HG03469 (cell line): Measurements from ENCODE around the gene JUP.

Experiments used
- ATAC-seq: cut with Tn5 transposase; IDR thresholded peaks from one replicate; pipeline ENCODE4 v1.9.1; 2021; ENCODE audit warnings: mild to moderate bottlenecking, moderate library complexity, moderate number of reproducible peaks; ENCODE audit not compliant: unreplicated experiment

JUP gene

DNA sequence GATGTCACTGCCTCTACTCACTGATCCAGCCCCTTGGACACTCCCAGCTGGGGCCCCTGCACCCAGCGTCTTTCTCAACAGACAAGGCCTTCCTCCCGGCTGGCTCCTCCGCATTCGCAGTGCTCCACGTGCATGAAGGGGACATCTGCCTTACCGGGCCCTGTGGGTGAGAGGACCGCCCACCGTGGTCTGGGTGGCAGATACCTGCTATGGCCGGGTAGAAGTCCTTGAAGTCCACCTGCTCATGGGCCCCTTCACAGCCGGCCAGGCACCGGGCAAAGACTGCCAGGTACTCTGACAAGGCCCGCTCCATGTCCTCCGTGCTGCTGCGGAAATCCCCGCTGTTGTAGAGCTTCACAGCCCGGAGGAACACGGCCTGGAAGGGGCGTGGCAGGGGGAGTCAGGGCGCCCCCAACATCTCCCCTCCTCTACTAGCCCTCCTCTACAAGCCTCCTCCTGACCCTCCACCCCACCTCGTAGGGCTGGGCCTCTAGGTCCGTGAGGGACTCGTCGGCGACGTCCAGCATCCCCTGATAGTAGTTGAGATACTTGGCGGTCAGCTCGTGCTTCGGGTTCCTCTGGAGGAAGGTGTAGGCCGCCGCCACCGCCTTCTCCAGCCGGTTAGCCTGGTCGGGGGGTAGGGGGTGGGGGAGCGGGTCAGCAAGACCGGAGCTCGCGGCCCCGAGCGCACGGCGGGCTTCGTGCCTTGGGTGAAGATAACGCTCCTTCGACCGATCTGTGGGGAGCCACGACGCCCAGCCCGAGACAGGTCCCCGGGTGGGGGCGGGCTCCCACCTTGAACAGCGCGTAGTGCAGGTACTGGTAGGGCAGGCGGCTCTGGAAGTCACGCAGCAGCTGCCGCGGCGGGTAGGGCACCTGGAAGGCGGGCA, 24.4 kb upstream of the JUP start:
- no peak for ATAC-seq

DNA sequence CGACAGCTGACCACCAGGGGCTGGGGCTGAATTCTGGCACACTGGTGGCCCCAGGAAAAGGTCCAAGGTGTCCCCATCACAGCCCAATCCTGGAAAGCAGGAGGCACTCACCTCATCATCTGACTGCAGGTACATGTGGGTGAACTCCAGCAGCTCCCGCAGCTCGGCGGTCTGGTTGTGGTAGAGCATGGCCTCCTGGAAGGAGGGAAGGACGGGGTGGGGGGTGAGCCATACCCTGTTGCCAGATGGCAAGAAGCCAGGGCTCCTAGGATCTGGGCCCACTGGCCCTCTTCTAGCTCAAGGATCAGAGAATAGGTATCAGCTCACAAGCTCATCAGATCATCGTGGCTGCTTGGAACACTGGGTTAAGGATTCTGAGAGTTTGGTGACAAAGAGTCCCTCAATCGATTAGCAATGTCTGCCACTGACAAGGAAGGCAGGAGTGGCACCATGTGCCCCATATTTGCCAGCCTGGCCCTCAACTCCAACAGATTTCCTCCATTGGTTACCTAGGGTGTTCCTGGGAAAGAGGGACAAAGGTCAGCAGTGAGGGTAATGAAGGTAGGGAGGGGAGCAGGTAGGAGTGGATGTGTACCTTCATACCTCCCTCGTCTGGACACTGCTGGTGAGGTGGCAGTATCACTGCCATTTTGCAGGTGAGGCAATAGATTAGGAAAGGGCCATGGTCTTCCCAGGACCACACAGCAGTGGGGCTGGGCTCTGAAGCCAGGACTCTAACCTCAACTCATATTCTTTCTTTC, 20.4 kb upstream of the JUP start:
- ATAC-seq = no peak

DNA sequence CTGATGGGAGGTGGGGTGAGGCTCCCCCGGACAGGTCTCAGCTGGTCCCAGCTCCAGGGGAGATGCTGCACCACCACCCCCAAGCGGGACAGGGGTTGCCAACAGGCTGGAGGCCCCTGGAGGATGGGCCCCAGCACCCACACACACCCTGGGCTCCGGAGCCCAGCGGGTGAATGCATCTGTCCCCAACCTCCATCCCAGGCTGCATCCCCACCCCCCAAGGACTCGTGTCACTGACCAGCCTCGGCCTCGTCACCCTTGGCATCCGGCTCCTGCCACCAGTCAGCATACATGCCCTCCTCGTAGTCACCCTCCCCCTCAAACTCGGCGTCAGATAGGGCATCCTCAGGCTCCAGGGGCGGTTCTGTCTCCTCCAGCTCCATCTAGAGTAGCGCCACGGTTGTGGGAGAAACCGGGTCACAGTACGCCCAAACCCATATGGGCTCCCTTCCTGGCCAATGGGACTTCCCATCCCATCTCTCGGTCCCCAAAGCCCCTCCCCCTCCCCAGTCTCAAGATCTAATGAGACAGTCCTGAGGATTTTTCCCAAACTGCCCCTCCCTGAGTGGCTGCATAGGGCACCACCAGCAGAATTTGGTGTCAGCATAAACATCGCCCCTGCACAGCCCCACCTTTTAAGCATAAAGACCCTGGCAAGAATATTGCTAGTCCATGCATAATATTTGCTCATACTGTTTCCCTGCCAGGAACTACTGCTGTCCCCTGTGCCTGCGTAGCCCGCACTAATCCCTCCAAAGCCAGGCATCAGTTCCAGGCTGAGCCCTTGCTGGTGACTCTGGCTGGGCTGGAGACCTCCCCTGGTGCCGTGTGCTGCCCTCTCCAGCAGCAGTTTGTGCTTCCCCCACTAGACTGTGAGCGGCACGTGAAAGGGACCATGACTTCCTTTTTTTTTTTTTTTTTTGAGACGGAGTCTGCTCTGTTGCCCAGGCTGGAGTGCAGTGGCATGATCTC, 16.8 kb upstream of the JUP start:
- no peak for ATAC-seq

DNA sequence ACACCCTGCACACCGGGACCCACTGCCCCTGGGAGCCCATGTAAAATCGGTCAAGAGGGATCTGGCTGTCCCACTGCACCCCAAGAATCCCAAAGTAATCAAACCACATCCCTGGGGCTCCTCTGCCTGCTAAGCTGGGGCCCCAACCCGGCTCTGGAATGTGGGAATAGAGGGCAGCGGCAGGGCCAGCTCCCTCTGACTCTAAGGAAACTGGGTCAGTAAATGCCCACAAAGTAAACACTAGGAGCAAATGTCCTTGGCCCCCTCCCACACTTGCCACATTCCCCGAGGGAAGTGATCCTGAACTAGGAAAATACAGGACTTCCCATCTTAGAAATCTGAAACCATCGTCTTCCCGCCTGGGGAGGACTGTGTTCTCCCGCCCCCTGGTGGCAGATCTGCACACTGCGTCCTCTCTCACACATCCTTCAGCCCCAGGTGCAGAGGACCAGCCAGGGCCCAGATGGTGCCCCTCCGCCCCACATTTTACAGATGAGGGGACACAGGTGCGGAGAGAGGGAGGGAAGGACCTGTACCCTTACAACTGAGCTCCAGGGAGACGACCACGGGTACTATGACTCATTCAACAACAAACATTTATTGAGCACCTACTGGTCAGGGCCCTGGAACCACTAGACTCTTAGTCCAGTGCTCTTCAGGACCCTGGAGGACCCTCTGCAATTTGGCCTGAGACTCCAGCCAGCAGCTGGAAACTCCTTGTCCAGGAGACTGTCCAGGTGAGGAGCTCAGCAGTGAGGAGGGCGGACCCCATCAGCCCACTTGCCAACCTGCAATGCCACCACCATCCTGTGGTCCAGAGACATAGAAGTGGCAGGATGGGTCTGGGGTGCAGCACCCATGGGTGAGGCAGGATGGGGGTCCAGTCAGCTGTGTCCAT, 15.1 kb upstream of the JUP start:
- ATAC-seq = no peak

DNA sequence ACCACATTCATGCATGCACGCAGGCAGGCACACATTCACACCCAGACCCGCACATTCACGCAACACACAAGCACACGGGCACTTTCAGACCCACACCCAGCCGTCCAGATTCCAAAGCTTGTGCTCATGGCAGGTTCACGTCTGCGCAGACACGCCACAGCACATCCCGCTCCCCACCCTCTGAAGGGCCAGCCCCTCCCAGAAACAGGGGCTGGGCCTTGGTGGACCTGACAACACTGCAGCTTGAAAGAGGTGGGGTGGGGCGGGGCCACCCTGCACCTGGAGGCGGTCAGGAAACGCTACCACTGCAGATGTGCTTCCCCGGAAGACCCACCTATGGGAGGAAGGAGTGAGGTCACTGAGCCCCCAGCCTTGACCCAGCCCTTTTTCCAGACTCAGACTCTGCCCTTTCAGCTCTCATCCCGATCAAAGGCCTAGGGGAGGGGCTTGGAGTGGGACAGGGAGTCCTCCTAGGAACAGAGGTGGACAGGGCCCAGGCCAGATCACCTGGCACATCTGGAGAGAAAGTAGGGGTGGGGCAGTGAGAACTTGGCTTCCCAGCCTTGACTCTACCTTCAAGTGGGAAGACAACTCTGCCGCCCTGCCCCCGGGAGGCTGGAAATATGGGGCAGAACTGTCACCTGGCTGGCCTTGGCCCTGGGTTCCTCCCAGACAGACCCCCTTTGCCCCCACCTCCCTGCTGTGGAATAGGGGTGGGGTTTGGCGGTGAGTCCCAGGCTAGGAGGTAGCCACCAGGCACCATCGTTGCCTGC, 14.3 kb upstream of the JUP start:
- ATAC-seq = no peak

DNA sequence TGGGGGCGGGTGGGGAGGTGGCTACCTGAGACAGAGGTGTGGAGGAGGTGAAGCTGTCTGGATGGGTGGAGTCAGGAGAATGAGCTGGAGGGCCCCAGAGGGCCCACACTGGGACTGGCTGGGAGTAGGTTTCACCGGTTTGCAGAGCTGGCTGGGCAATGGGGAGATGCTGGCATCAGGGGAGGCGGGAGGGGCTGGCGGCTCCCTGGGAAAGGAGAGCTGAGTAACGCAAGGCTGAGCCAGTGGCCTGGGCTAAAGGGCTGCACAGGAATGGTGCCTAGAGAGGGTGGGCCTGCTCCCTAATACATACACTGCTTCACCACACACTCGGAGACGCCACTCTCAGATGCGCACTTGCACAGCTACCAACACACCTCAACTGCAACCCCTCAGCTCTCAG, 12.9 kb upstream of the JUP start:
- ATAC-seq = no peak

DNA sequence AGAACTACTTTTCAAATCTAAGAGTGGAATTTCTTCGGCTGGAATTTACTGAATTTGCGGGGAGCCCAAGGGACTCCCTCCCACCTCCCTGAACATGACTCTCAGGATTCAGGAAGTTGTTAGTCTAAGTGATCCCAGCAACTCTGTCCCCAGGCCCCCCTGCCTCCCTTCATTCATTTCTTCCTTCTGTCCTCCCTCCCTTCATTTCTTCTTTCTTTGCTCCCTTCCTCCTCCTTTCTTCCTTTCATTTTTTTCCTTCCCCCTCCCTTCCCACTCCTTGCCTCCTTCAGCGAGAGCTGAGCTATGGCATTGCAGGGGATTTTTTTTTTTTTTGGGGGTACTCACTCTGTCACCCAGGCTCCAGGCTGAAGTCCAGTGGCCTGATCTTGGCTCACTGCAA, 10.9 kb upstream of the JUP start:
- no peak for ATAC-seq

DNA sequence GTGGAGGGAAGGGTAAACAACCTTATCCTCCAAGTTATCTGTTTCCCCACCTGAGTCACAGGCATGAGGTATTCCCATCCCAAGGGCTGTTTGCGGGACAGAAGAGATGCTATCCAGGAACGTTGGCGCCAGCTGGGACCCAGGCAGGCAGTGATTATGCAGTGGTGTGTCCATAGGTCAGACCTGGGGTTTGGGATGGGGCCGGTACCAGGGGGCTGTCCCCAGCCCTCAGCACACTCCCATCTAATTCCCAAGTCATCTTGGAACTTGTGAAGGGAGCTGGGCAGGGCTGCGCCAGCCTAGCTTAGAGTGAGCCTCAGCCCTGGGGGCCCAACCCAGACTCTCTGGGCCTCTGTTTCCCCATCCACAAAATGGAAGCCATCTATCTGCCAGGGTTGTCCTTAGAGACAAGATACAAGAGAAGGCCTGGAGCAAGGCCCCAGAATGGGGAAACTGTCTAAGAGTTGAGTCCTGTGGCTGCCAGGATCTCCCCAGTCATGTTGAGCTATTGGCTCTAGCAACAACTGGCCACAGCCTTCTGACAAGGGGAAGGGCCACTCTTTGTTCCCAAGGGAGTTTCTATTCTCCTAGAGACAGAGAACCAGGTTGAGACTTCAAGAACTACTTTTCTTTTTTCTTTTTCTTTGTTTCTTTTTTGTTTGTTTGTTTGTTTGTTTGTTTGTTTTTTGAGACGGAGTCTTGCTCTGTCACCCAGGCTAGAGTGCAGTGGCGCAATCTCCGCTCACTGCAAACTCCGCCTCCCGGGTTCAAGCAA, 9.8 kb upstream of the JUP start:
- ATAC-seq = no peak

DNA sequence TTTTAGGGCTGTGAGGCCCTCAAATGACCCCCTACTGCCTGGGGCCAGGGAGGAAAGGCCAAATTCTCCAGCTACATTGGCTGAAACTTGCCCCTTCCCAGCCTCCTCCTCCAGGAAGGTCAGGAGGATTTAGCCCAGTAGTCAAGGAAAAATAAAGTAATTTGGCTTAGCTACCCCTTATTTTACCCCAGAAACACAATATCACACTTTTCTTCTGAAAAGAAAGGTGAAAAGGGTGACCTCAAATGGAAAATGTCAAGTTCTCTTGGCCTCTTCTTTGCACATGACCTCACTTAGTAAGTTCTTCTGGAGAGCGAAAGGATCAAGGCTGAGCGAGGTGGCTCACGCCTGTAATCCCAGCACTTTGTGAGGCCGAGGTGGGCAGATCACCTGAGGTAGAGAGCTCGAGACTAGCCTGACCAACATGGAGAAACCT, 8.0 kb upstream of the JUP start:
- ATAC-seq = no peak

DNA sequence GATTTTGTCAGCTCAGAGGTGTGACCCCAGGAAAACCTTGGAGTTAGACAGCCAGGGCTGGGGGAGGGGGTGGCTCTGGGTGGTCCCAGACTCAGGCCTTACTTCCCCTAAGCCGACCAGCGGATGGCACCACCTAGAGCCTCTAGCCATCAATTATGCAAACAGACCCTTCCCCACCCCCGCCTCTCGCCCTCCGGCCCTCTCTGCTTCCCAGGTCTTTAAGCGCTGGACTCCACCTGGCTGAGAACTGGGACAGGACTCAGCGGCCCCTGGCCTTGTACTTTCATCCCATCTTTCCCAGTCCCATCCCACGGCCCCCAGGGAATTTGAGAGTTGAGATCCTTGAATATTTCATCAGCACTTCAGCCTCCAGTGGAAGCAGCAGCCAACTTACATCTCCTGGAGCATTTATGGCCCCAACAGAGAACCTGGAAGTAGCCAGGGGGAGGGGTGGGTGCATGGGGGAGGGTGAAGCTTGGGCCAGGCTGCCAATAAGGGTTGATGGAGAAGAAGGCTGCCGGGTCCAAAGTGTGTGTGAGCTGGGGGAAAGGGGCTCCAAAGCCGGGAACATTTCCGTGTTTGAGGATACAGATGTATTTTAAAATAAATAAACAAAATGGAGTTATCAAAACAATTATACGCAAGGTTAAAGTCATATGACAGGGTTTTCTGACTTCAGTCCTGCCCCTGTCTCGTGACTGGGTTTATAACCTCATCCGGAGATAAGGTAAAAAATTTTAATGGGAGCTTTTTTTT, 7.5 kb upstream of the JUP start:
- ATAC-seq = no peak

DNA sequence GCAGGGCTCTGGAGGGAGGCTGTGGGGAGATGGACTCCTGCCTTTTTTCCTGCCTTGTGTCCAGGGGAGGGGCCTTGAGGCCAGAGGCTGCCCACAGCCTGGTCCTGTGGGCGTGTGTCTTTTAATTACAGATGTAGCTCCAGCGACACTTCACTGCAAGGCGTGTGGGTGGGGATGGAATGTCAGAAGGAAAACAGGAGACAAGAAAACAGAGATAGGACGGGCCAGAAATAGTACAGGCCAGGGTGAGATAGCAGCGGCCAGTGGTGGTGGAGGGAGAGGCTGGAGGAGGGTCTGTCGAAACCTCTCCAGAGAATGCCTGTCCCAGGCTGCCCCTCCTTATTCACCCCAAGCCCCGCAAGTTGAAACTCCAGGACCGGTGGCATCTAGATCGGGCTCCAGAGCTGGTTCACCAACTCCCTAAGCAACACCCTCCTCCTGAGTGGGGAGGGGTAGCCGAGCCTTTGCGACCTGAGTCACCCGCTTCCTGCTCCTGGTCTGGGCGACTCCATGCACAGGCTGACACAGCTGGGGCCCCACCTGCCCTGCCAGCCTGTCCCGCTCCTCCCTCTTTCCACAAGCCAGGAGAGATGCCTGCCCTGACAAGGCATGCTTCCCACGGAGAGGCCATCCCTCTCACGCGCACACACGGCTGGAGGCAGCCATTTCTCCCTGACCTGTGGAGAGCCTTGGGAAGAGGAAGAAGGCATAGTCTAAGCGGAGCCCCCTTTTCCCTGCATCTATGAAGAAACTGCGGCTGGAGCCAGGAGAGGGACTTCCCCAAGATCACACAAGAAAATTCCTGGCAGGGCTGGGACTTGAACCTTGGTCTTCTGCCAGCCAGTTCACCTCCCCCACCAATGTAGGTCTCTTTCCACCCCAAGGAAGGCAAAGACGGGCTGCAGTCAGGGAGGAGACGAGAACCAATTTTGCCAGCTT, 6.6 kb upstream of the JUP start:
- ATAC-seq = no peak

DNA sequence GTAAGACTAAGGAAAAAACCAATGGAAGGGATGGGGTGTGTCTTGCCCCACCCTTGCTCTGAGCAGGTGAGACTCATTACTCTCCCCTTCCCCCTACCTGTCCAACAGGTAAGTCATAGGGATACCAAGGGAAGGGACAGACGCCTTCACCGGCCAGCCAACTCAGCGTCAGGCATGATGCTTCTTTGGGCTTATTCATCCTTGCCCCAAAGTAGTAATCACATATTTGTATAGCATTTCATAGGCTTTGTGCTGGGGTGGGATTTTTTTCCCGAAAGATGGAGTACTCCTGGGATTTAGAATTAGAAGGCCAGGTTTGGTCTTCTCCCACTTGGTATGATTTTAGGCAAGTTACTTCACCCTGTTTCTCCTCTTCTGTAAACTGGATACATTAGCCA, 509 bp upstream of the JUP start:
- no peak for ATAC-seq

DNA sequence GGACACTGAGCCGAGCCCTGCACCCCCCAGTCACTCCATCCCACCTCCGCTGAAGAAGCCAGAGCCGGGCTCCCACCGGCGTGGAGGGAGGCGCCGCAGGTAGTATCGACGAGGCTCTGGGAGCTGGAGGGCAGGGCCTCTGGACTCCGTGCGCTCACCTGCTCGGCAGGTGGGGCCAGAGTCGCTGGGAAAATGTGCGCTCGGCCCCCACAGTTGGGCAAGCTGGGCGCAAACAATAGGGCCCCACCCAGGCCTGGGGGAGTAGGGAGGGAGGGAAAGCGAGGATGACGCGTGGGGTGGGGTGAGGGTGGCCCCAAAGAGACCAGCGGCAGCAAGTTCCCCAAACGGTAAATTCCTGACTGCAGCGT, 668 bp downstream of the JUP start:
- no peak for ATAC-seq

DNA sequence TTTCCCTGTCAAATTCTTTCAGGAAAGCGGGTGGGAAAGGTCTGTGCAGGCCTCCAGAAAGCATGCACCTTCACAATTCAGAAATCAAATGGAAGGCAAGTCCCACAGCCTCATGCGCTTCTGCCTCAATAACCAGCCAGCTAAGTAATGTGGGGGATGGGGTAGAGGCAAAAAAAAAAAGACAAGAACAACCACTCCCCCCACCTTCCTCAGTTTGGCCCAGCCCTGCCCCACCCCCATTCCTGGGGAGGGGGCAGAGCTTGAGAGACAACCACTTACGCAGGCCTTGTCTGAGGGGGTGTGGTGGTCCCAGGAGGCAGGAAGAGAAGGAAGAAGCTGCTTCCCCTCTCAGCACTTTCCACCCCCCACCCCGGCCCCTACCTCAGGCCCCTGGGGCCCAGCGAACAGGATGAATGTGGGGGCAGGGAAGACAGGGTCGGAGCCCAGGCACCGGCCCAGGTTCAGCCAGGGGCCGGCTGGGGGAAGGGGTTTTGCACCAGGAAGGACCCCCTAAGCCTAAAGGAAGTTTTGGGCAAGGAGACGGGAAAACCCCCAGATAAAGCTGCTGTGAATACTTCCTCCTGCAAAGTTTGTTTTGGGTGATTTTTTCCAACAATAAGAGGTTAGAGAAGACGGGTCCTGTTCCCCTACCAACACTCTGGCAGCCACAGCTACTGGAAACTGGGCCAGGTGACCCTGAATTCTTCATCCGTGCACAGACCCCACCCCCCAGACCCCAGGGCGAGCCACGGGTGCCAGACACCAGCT, 1.2 kb downstream of the JUP start:
- no peak for ATAC-seq

DNA sequence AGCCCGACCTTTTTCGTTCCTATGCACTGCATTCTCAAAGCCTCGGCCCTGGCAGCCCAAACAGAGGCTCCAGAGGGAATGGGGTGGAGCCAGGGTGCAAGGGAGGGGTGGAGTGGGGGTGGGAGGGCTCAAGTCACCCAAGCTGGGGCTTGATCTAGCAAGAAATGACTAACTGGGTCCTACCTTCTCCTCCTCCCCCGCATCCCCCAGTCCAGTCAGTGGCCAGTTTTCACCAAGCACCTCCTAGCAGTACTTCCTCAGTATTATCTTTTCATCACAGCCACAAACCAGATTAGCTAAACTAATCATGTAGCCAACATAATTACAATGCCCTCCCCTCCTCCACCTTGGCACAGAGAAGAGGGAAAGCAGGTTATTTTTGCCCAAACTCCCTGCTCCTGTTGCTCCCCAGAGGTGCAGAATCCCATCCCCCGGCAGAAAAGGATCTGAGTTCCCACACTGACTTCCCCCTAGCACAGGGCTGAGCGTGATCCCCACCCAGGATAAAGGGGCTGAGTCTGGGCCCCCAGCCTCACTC, 2.2 kb downstream of the JUP start:
- ATAC-seq = no peak

DNA sequence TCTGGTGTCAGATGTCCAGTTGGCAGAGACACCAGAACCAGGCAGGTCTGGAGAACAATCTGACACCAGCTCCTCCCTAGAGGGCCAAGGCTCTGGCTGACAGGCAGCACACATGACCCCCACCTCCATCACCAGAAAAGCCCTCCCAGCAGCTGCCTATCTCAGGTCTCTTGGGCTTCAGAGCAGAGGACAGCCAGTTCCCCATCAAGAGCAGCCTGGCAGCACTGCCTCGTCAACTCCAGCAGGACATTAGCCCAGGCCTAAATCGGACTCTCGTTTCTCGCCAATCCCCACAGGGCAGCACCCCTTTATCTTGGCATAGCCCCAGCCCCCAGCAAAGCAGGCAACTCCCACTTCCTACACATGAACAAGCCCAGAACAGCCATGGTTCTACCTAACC, 4.4 kb downstream of the JUP start:
- ATAC-seq = no peak
